GM23338 (cell line): ENCODE data around the gene ZSCAN31. TPM values are rescaled to one million over a fixed set of nuclear protein-coding genes. Genes with fewer than 3 reads are reported as not detected.

Experiments
- ATAC-seq: fragments of 200-7000 bp; cut with Tn5 transposase; 3 replicates; pipeline ENCODE4 v1.9.1; 2020
- DNase-seq: peaks from one replicate; pipeline ENCODE4 v3.0.0-alpha.2; 2015; ENCODE audit warnings: low spot score
- H2AFZ ChIP-seq: fragments of 200-600 bp; sonication (generic); 2 replicates; pipeline ENCODE4 v1.8.0; 2016; ENCODE audit warnings: antibody characterized with exemption, mild to moderate bottlenecking, moderate library complexity
- H3F3A ChIP-seq: fragments of 200-600 bp; sonication (generic); replicated peaks from 2 replicates; pipeline ENCODE4 v1.8.0; 2017; ENCODE audit warnings: antibody characterized with exemption, mixed run types, low read depth
- H3K27ac ChIP-seq: fragments of 200-600 bp; sonication (generic); 2 replicates; pipeline ENCODE4 v1.6.1; 2016; ENCODE audit warnings: low read depth
- H3K27me3 ChIP-seq: fragments of 200-600 bp; sonication (generic); 2 replicates; pipeline ENCODE4 v1.8.0; 2016; ENCODE audit warnings: mild to moderate bottlenecking, mixed run types, moderate library complexity; ENCODE audit not compliant: insufficient read depth
- H3K36me3 ChIP-seq: fragments of 200-600 bp; sonication (generic); 2 replicates; pipeline ENCODE4 v1.8.0; 2016; ENCODE audit warnings: mild to moderate bottlenecking; ENCODE audit not compliant: insufficient read depth
- H3K4me1 ChIP-seq: fragments of 200-600 bp; sonication (generic); 2 replicates; pipeline ENCODE4 v1.8.0; 2016; ENCODE audit warnings: mild to moderate bottlenecking, moderate library complexity; ENCODE audit not compliant: insufficient read depth
- H3K4me2 ChIP-seq: fragments of 200-600 bp; sonication (generic); 2 replicates; pipeline ENCODE4 v1.7.1; 2017; ENCODE audit warnings: mixed run types
- H3K4me3 ChIP-seq: fragments of 200-600 bp; sonication (generic); 2 replicates; pipeline ENCODE4 v1.6.1; 2016; ENCODE audit warnings: mixed run types
- H3K79me2 ChIP-seq: fragments of 200-600 bp; sonication (generic); replicated peaks from 2 replicates; pipeline ENCODE4 v1.8.0; 2017; ENCODE audit warnings: mild to moderate bottlenecking; ENCODE audit not compliant: insufficient read depth
- H3K9me2 ChIP-seq: fragments of 200-600 bp; sonication (generic); 2 replicates; pipeline ENCODE4 v1.8.0; 2017; ENCODE audit not compliant: insufficient read depth
- H4K20me1 ChIP-seq: fragments of 200-600 bp; sonication (generic); replicated peaks from 2 replicates; pipeline ENCODE4 v1.8.0; 2017; ENCODE audit warnings: mild to moderate bottlenecking; ENCODE audit not compliant: insufficient read depth
- H3K27ac Mint-ChIP-seq: 2 replicates; pipeline ENCODE4 v1.8.0; 2020; ENCODE audit warnings: inconsistent platforms, mild to moderate bottlenecking, moderate library complexity, mixed read lengths
- H3K27me3 Mint-ChIP-seq: 3 replicates; pipeline ENCODE4 v1.8.0; 2022; ENCODE audit warnings: low read depth, mild to moderate bottlenecking, moderate library complexity, mixed read lengths, inconsistent platforms; ENCODE audit not compliant: insufficient read depth, poor library complexity
- H3K36me3 Mint-ChIP-seq: 3 replicates; pipeline ENCODE4 v1.8.0; 2021; ENCODE audit warnings: low read depth, mild to moderate bottlenecking, inconsistent platforms, moderate library complexity, mixed read lengths
- H3K4me1 Mint-ChIP-seq: 3 replicates; pipeline ENCODE4 v1.8.0; 2020; ENCODE audit warnings: mild to moderate bottlenecking, inconsistent platforms, mixed read lengths
- H3K4me3 Mint-ChIP-seq: 3 replicates; pipeline ENCODE4 v1.8.0; 2021; ENCODE audit warnings: moderate library complexity, mild to moderate bottlenecking, inconsistent platforms, mixed read lengths
- H3K9me3 Mint-ChIP-seq: 3 replicates; pipeline ENCODE4 v1.8.0; 2020; ENCODE audit warnings: moderate library complexity, mild to moderate bottlenecking, inconsistent platforms, mixed read lengths
- CREB1 ChIP-seq: fragments of 250-450 bp; sonication (Bioruptor Pico); IDR thresholded peaks from 2 replicates; pipeline ENCODE4 v1.5.0; 2020; ENCODE audit warnings: low read depth, mild to moderate bottlenecking, moderate library complexity
- EZH2 ChIP-seq: fragments of 200-600 bp; sonication (generic); IDR thresholded peaks from one replicate; pipeline ENCODE4 v1.8.0; 2017; ENCODE audit warnings: antibody characterized with exemption, mild to moderate bottlenecking, low read depth; ENCODE audit not compliant: unreplicated experiment
- EZH2phosphoT487 ChIP-seq: fragments of 200-600 bp; sonication (generic); IDR thresholded peaks from one replicate; pipeline ENCODE4 v1.8.1; 2018; ENCODE audit warnings: antibody characterized with exemption; ENCODE audit not compliant: unreplicated experiment
- JUNB ChIP-seq: IDR thresholded peaks from one replicate; pipeline ENCODE4 v1.6.1; 2016; ENCODE audit warnings: antibody characterized with exemption; ENCODE audit not compliant: unreplicated experiment
- POLR2AphosphoS5 ChIP-seq: IDR thresholded peaks from 2 replicates; pipeline ENCODE4 v1.6.1; 2016; ENCODE audit warnings: antibody characterized with exemption, low read depth
- STAT1 ChIP-seq: IDR thresholded peaks from one replicate; pipeline ENCODE4 v1.6.1; 2016; ENCODE audit warnings: antibody characterized with exemption; ENCODE audit not compliant: unreplicated experiment
- ZNF462 ChIP-seq: fragments of 250-450 bp; sonication (Bioruptor Pico); IDR thresholded peaks from 2 replicates; pipeline ENCODE4 v1.5.0; 2020; ENCODE audit warnings: mild to moderate bottlenecking, moderate library complexity
- long read RNA-seq: library from polyadenylated mRNA; unstranded; transcript quantifications from one replicate; pipeline ENCODE4 v2.0.0, GENCODE V29; 2020; ENCODE audit not compliant: unreplicated experiment
- polyA plus RNA-seq: library from polyadenylated mRNA; unstranded; fragments of >200 nt; fragmentation: Nextera tagmentation; extraction: Ambion mirVana; gene quantifications from 2 replicates; pipeline ENCODE4 v1.2.1, GENCODE V29; 2016
- total RNA-seq: library from RNA; depleted of rRNA; stranded (reverse); fragments of >200 nt; shearing (Covaris generic); gene quantifications from 2 replicates; pipeline ENCODE4 v1.2.3, GENCODE V29; 2014; rRNA removed
- TF ChIP-seq, protein P1 (sequence below): IDR thresholded peaks from one replicate; pipeline ENCODE4 v1.6.1; 2018; ENCODE audit warnings: antibody characterized with exemption; ENCODE audit not compliant: unreplicated experiment
- TF ChIP-seq, protein P2 (sequence below): IDR thresholded peaks from 2 replicates; pipeline ENCODE4 v1.6.1; 2016; ENCODE audit warnings: antibody characterized with exemption

ZSCAN31 gene
- 4.7 and 12.1 TPM in 2 replicates for total RNA-seq
- 2.8 and 3.1 TPM in 2 replicates for polyA plus RNA-seq
- long read RNA-seq, partial matches to known transcripts = 0 of 1 reads
- long read RNA-seq, other reads (novel, unspliced or antisense) = 1 of 1 reads

- H3K9me2 ChIP-seq = no peaks in the 10 kb centered on the region
- TF ChIP-seq CREB1 (CRISPR knock-in tag) = peak; percentile 78
- TF ChIP-seq POLR2AphosphoS5 = peak; percentile 78
- no peak for TF ChIP-seq EZH2
- H3K27me3 ChIP-seq = no peaks in the 10 kb centered on the region
- H3K36me3 ChIP-seq = no peaks in the 10 kb centered on the region
- H3K79me2 ChIP-seq = 0 out of 2 replicates have a peak, but pooled peaks cover 4% of the 10 kb centered on the region
- no peaks in the 10 kb centered on the region for H3K27me3 Mint-ChIP-seq
- no peak within 1 kb of the TSS for H2AFZ ChIP-seq
- H3K27ac ChIP-seq = peak within 1 kb of the TSS; percentile 98
- peaks cover 9% of the 10 kb centered on the region for H3K4me1 ChIP-seq
- H3K4me3 ChIP-seq = peak within 1 kb of the TSS; percentile 73
- DNase-seq = peak; percentile 98
- peak within 1 kb of the TSS; percentile 83 for H3K4me2 ChIP-seq
- H3K4me1 Mint-ChIP-seq = peaks cover 9% of the 10 kb centered on the region
- no peaks in the 10 kb centered on the region for H4K20me1 ChIP-seq
- no peaks in the 10 kb centered on the region; the same call in 2 of the 3 replicates for H3K36me3 Mint-ChIP-seq
- peak; percentile 95 for ATAC-seq
- no peak within 1 kb of the TSS for H3K27ac Mint-ChIP-seq
- no peak within 1 kb of the TSS for H3K4me3 Mint-ChIP-seq
- peaks cover 3% of the 10 kb centered on the region; the same call in 1 of the 2 replicates for H3F3A ChIP-seq
- H3K9me3 Mint-ChIP-seq = no peaks in the 10 kb centered on the region
Measured at GRCh38 chr6:28335564-28336283, at the start of gene ZSCAN31. Gene ZSCAN31, minus strand, starts transcription at chr6:28336148. Its CDS starts 6,465 bp downstream, at chr6:28329683.

DNA sequence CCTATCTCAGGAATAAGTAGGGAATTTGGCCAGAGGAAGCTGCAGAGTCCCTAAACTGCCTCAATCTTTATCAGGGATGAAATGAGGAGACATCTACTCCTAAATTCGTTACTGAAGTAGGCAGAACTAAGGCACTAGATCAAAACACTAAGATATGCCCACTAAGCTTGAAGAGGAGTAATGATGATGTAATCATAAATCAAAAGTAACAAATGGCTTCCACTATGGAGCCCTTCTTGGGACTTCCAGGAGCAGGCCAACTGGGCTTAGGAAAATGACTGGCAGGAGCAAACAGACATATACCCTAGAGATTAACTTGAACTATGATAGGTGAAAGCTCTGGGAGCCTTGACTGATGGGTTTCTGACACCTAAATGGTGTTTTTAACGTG, 48.2 kb upstream of the ZSCAN31 start:
- H3K4me2 ChIP-seq = peak overlapping the region; percentile 74
- peaks cover 11% of the 10 kb centered on the region for H3K4me1 ChIP-seq
- Mint-ChIP-seq H3K4me1 (peaks cover 14% of the 10 kb centered on the region), H3K9me3 (no peaks in the 10 kb centered on the region), H3K36me3 (peaks cover 43% of the 10 kb centered on the region), H3K27me3 (peaks cover 6% of the 10 kb centered on the region), H3K27ac (peak overlapping the region; percentile 97), H3K4me3 (peak overlapping the region; percentile 86)
- H3K79me2 ChIP-seq = peaks cover 12% of the 10 kb centered on the region
- no peak for DNase-seq
- H3K4me3 ChIP-seq = peak overlapping the region; percentile 49
- ATAC-seq = no peak
- no peaks in the 10 kb centered on the region for H3K27me3 ChIP-seq
- H2AFZ ChIP-seq = no peak overlapping the region
- H3F3A ChIP-seq = peaks cover 7% of the 10 kb centered on the region; the same call in 1 of the 2 replicates
- no peaks in the 10 kb centered on the region for H3K9me2 ChIP-seq
- peak overlapping the region; percentile 15; the same call in 1 of the 2 replicates for H3K27ac ChIP-seq
- peaks cover 12% of the 10 kb centered on the region; the same call in 1 of the 2 replicates for H3K36me3 ChIP-seq
- peaks cover 13% of the 10 kb centered on the region; the same call in 1 of the 2 replicates for H4K20me1 ChIP-seq
- TF ChIP-seq ZNF462 = no peak
- TF ChIP-seq EZH2 = no peak
- TF ChIP-seq, protein P1, sequence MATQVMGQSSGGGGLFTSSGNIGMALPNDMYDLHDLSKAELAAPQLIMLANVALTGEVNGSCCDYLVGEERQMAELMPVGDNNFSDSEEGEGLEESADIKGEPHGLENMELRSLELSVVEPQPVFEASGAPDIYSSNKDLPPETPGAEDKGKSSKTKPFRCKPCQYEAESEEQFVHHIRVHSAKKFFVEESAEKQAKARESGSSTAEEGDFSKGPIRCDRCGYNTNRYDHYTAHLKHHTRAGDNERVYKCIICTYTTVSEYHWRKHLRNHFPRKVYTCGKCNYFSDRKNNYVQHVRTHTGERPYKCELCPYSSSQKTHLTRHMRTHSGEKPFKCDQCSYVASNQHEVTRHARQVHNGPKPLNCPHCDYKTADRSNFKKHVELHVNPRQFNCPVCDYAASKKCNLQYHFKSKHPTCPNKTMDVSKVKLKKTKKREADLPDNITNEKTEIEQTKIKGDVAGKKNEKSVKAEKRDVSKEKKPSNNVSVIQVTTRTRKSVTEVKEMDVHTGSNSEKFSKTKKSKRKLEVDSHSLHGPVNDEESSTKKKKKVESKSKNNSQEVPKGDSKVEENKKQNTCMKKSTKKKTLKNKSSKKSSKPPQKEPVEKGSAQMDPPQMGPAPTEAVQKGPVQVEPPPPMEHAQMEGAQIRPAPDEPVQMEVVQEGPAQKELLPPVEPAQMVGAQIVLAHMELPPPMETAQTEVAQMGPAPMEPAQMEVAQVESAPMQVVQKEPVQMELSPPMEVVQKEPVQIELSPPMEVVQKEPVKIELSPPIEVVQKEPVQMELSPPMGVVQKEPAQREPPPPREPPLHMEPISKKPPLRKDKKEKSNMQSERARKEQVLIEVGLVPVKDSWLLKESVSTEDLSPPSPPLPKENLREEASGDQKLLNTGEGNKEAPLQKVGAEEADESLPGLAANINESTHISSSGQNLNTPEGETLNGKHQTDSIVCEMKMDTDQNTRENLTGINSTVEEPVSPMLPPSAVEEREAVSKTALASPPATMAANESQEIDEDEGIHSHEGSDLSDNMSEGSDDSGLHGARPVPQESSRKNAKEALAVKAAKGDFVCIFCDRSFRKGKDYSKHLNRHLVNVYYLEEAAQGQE = no peak
- no peak for TF ChIP-seq EZH2phosphoT487
- TF ChIP-seq, protein P2, sequence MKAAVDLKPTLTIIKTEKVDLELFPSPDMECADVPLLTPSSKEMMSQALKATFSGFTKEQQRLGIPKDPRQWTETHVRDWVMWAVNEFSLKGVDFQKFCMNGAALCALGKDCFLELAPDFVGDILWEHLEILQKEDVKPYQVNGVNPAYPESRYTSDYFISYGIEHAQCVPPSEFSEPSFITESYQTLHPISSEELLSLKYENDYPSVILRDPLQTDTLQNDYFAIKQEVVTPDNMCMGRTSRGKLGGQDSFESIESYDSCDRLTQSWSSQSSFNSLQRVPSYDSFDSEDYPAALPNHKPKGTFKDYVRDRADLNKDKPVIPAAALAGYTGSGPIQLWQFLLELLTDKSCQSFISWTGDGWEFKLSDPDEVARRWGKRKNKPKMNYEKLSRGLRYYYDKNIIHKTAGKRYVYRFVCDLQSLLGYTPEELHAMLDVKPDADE = no peak
- no peak for TF ChIP-seq JUNB
- TF ChIP-seq CREB1 (CRISPR knock-in tag) = no peak
- no peak for TF ChIP-seq STAT1
